ENCODE data around the gene RPL10A. TPM values are rescaled to one million over a fixed set of nuclear protein-coding genes. Genes with fewer than 3 reads are reported as not detected.

RPL10A gene
- total and polyA plus RNA-seq, 2 of the 8 experiments (the other 6 are each of a cell fraction or from before 2014, with no cell fraction given) = 1,893 to 2,948 TPM

DNA sequence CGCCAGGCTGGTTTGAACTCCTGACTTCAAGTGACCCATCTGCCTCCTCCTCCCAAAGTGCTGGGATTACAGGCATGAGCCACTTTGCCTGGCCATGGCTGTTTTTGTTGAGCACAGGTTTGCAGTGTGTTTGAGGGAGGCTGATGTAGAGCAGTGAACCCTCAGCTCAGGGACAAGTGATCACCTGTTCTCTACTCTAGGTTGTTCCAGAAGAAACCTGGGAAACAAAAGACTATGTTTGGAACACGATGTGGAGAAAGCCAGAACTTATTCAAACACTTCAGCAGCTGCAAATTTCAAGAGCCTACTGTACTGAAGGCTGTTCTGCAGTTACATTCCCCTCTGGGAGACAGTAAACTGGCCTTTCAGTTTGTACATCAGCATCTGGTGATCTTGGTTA lies 39.8 kb downstream of the RPL10A start:
- H3K4me1 ChIP-seq (replicated peaks in 1 of 4; ENCODE audit: control insufficient read depth in 3 of 4, insufficient read depth in 4 of 4, low read length in 3 of 4) = peaks cover 6 to 39% (median 24%) of the 10 kb centered on the region in 4 experiments
- no peak overlapping the region for H4K8ac ChIP-seq (ENCODE audit: extremely low read depth, insufficient read depth, low read length)
- no peak overlapping the region for H2BK15ac ChIP-seq (ENCODE audit: low read length)
- no peak overlapping the region for H4K91ac ChIP-seq (replicated peaks; ENCODE audit: insufficient read length, low read length)
- no peaks in the 10 kb centered on the region for H3K9me3 ChIP-seq (ENCODE audit: insufficient read depth in 2 of 2, low read depth in 1 of 2, low read length in 1 of 2)
- H3K23me2 ChIP-seq (ENCODE audit: low read depth, low read length) = no peaks in the 10 kb centered on the region; the same call in 1 of the 2 replicates
- no peaks in the 10 kb centered on the region for H3K79me2 ChIP-seq (ENCODE audit: control insufficient read depth in 1 of 2, insufficient read depth in 2 of 2, low read length in 2 of 2)
- H3K36me3 ChIP-seq (ENCODE audit: control insufficient read depth in 2 of 4, insufficient read depth in 4 of 4, low read length in 3 of 4) = no peaks in the 10 kb centered on the region
- no peak overlapping the region for H3K4me2 ChIP-seq (ENCODE audit: insufficient read depth in 1 of 2, low read depth in 2 of 2, low read length in 2 of 2)
- H3K56ac ChIP-seq (replicated peaks; ENCODE audit: insufficient read length, low read depth, low read length) = no peak overlapping the region
- H2BK120ac ChIP-seq (replicated peaks; ENCODE audit: low read depth, low read length) = no peak overlapping the region
- no peak overlapping the region for H3K4ac ChIP-seq (replicated peaks; ENCODE audit: insufficient read length, low read depth, low read length)
- H3K27me3 ChIP-seq (replicated peaks in 1 of 4; ENCODE audit: control insufficient read depth in 3 of 4, extremely low read depth in 1 of 4, insufficient read depth in 3 of 4, low read length in 3 of 4) = peaks cover 0 to 17% (median 6%) of the 10 kb centered on the region in 4 experiments; a peak in 5 of 7 replicates
- WGBS, 2 experiments (ENCODE audit: extremely low coverage in 1 of 2, insufficient coverage in 1 of 2, insufficient read length in 1 of 2, insufficient replicate concordance in 2 of 2, low coverage in 1 of 2, low lambda C conversion rate in 2 of 2, missing lambda C conversion rate in 1 of 2) = 69% methylated on average over 2 of the region's 2 CpGs; no CpG with 5 or more reads in 1 of the 2 experiments
- no peaks in the 10 kb centered on the region for H4K20me1 ChIP-seq (replicated peaks in 1 of 2; ENCODE audit: control insufficient read depth in 1 of 2, insufficient read depth in 2 of 2, low read length in 2 of 2)
- H3K23ac ChIP-seq (ENCODE audit: insufficient read length) = no peak overlapping the region
- POLR2A ChIA-PET (ENCODE audit: partially characterized antibody) = interaction anchor here (0.5 to 37.6 kb wide), 4 partner anchors 9 to 43 kb away, joined by 4 to 1319 read pairs (median 29); partner anchors contain the start of genes RPL10A and TEAD3
- H4K5ac ChIP-seq (ENCODE audit: insufficient read length, low read depth, low read length) = no peak overlapping the region
- no peaks in the 10 kb centered on the region for H3K79me1 ChIP-seq (ENCODE audit: low read depth, low read length)
- H3K27ac ChIP-seq (ENCODE audit: low read depth, low read length) = no peak overlapping the region
- TF ChIP-seq TCF12 (IDR thresholded peaks at IDR 0.05; ENCODE audit: low read depth, low read length) (no peak), CEBPB (IDR thresholded peaks at IDR 0.05; ENCODE audit: low read depth, low read length) (no peak), TAF1 (IDR thresholded peaks at IDR 0.05; ENCODE audit: low read depth, low read length) (no peak), POU5F1 (IDR thresholded peaks at IDR 0.05; ENCODE audit: low read depth, low read length) (no peak), SUZ12 (IDR thresholded peaks at IDR 0.05; ENCODE audit: low read length) (no peak), CHD2 (IDR thresholded peaks at IDR 0.05; ENCODE audit: low read length) (no peak), GTF2F1 (IDR thresholded peaks at IDR 0.05; ENCODE audit: borderline replicate concordance, low read depth, low read length) (no peak), JUN (IDR thresholded peaks at IDR 0.05; ENCODE audit: low read depth, low read length) (no peak)
- TF ChIP-seq, protein P1, sequence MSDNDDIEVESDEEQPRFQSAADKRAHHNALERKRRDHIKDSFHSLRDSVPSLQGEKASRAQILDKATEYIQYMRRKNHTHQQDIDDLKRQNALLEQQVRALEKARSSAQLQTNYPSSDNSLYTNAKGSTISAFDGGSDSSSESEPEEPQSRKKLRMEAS (IDR thresholded peaks at IDR 0.05) = no peak
- TF ChIP-seq, protein P2, sequence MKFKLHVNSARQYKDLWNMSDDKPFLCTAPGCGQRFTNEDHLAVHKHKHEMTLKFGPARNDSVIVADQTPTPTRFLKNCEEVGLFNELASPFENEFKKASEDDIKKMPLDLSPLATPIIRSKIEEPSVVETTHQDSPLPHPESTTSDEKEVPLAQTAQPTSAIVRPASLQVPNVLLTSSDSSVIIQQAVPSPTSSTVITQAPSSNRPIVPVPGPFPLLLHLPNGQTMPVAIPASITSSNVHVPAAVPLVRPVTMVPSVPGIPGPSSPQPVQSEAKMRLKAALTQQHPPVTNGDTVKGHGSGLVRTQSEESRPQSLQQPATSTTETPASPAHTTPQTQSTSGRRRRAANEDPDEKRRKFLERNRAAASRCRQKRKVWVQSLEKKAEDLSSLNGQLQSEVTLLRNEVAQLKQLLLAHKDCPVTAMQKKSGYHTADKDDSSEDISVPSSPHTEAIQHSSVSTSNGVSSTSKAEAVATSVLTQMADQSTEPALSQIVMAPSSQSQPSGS (IDR thresholded peaks at IDR 0.05; ENCODE audit: low read length) = no peak
- no peak overlapping the region for H3K14ac ChIP-seq (ENCODE audit: insufficient read length)
- no peak overlapping the region for H2AFZ ChIP-seq (ENCODE audit: low read length)
- FAIRE-seq (no peak), DNase-seq (ENCODE audit: low read depth in 1 of 2, low spot score in 2 of 2) (no peak)
- H2BK5ac ChIP-seq (ENCODE audit: low read depth, low read length) = no peak overlapping the region
- no peak overlapping the region for H3K4me3 ChIP-seq (ENCODE audit: extremely low read depth in 1 of 4, insufficient read depth in 2 of 4, low read depth in 3 of 4, low read length in 4 of 4)
- H2AK5ac ChIP-seq (ENCODE audit: low read depth, low read length) = no peak overlapping the region
- H3K9ac ChIP-seq (replicated peaks in 1 of 4; ENCODE audit: extremely low read depth in 1 of 4, low read depth in 3 of 4, low read length in 3 of 4) = no peak overlapping the region
- CTCF ChIA-PET (ENCODE audit: partially characterized antibody) = interaction anchor here (0.6 to 6.6 kb wide), 13 partner anchors 8 to 302 kb away, joined by 3 to 45 read pairs (median 3); no protein-coding TSS in a partner anchor
- no peak overlapping the region for H2BK12ac ChIP-seq (ENCODE audit: low read depth, low read length)
- H3K18ac ChIP-seq (ENCODE audit: extremely low read depth, low read length) = no peak overlapping the region; the same call in 1 of the 2 replicates
- no peak overlapping the region for H2BK20ac ChIP-seq (ENCODE audit: low read length)

Data from H1 (cell line).